GM19468 (cell line): Measurements from ENCODE around the gene THOC1.
"Not testable (repeated sequence)": the region's sequence is repeated elsewhere in the genome, so short reads cannot be mapped to it uniquely, and the experiment has no call there.

ENCODE experiments used
- ATAC-seq: cut with Tn5 transposase; IDR thresholded peaks from one replicate; pipeline ENCODE4 v1.9.1; 2021; ENCODE audit warnings: mild to moderate bottlenecking, moderate library complexity, moderate number of reproducible peaks; ENCODE audit not compliant: unreplicated experiment; ENCODE audit errors: extremely low read depth

THOC1 gene

DNA sequence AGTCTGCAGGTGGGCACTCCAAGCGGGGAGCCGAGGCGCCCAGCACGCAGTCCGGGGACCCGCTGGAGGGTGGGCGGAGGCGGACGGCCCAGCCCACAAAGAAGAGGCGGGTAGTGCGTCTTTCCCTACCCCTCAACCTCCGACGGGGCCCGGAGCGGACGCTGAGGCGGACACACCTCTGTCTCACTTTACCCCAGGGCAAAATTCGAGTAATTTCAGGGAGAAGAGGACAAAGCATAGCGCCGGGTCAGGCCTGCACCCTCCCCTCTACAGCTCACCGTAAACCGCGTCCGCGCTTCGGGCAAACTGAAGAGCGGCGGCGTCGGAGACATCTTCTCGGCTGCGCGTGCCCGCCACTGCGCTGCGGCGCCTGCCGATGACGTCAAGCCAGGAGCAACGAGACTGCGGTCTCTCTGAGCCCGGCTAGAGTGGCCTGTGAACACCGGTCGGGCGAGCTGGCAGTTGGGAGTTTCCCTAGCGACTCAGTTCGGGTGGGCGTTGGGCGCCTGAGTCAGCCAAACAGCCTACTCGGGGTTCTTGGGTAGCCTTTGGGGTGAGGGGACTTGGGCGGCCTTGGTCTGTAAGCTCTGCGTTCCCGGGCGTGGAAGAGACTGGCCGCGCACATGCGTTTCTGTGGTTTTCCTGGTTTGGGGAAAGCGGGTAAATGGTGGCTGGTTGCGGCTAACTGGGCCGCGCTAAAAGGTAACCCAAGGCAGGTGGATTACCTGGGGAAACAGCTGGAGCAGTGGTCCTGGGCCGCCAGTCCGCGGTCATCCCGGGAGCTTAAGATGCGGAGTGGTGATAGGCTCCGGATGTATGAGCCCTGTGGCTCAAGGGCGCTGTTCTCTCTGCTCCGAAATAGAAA is at the start of gene THOC1:
Gene THOC1 (minus strand): TSS at position 360 of the 865 bp plus-strand sequence. CDS start 28 bp downstream, at position 332.
- ATAC-seq, result peak; percentile 98

DNA sequence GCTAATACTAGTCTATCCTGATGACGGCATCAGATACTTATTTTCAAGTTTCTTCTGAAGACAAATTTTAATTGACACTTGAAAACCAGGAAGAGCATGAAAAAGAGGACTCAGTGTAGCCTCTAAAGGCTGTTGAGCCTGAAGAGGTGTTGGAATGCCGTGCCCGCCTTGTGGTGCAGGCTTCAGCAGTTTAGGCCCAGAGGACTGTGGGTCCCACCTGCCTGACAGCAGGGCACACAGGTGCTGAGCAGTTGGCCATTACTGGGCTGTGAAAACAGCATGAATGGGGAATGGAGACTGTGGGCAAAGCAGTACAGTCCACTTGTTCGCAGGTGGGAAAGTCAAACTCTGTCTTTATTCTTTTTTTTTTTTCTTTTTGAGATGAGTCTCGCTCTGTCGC is 49.8 kb upstream of the THOC1 start:
- ATAC-seq, result no peak

DNA sequence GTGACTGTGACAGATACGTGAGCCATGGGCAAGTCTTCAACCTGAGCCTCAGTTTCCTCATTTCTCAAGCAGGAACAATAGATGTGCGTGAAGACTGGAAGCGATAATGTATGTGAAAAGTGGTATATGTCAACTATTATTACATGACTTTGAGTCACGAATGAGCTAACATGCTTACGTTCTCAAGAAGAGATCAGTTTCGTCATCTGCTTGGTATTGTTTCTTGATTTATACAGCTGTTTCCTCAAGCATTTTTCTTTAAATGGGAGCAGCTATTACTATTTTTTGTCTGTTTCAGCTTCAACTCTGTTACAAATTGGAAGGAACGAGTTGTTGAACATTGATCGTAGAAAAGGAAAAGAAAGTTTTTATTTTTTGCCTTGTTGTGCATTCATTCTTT is 48.5 kb upstream of the THOC1 start:
- ATAC-seq, result no peak

DNA sequence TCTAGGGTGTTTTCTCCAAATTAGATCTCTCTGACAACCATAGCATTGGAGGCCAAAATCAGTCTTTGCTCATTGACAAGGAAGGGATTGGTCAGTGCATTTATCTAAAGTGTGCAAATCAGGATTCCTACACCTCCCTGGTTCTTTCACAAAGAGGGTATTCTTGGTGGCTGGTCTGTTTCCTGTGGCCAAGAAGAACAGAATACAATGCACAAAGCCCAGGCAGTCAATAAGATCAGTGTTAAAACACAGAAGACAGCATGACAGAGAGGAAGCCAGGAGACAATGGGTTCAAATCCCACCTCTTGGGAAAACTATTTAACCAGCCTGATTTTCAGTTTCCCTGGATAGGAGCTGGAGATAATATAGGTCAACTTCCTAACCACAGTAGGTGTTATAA is 46.1 kb upstream of the THOC1 start:
- ATAC-seq, result no peak

DNA sequence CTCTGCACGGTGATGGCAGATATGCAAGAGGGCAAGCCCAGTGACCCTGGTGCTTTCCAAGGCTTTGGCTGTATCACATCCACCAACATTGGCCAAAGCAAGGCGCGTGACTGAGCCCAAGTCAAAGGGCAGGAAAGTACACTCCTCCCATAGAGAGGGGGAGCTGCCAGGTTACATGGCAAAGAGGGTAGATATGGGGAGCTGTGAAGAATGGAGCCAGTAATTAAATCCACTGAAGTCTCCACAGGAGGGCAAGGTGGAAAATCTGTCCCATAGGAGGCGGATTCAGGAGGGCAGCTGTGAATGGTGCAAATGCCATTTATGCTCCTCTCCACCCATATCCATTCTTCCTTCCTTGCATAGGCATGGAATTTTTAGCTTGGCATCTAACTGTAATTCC is 44.6 kb upstream of the THOC1 start:
- ATAC-seq, result no peak

- no peak for ATAC-seq
These were observed 42.2 kb upstream of the THOC1 start for GRCh38 chr18:310042-310441.

DNA sequence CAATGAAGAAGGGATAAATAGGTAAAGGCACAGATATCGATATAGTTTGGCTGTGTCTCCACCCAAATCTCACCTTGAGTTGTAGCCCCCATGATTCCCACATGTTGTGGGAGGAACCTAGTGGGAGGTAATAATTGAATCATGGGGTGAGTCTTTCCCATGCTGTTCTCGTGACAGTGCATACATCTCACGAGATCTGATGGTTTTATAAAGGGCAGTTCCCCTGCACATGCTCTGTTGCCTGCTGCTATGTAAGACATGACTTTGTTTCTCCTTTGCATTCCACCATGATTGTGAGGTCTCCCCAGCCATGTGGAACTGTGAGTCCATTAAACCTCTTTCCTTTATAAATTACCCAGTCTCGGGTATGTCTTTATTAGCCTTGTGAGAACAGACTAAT is 40.2 kb upstream of the THOC1 start:
- ATAC-seq, result not testable (repeated sequence)

GRCh38 chr18:306608-307255 is 38.9 kb upstream of the THOC1 start:
- no peak for ATAC-seq

DNA sequence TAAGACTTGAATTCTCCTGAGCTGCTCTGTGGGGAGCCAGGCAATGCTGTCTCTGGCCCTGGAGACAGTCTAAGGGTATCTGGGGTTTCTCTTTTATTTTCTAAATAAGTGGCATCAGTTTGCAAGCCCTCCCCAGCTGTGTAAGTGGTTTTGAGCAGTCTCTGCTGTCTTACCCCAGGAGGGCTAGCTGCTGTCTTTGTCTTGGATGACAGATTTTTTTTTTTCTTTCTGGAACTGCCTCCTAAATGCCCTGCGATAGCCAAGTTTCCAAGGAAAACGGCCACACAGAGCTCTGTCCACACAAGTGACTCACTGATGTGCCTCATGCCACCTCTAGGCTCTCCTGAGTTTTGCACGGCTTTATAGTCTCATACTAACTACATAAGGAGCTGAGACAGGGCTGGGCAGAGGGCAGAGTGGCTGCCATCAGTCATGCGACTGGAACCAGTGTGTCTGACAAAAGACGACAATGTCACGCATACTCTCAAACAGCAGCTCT is 37.2 kb upstream of the THOC1 start:
- no peak for ATAC-seq

- ATAC-seq, result no peak
These were observed 35.8 kb upstream of the THOC1 start for GRCh38 chr18:303607-304006.

DNA sequence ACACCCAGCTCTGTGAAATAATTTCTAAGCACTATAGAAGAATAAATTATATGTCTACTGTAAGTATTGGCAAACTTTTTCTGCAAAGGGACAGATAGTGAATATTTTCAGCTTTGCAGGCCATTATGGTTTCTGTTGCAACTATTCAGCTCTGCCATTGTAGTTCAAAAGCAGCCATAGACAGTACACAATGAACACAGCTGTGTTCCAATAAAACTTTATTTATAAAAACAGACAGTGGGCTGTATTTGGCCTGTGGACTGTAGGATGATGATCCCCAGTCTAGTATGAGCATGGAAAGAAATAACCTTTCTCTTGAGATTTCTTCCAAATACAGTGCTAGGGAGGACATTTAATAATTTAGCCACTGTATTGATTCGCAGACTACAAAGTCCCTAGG is 35.2 kb upstream of the THOC1 start:
- no peak for ATAC-seq

DNA sequence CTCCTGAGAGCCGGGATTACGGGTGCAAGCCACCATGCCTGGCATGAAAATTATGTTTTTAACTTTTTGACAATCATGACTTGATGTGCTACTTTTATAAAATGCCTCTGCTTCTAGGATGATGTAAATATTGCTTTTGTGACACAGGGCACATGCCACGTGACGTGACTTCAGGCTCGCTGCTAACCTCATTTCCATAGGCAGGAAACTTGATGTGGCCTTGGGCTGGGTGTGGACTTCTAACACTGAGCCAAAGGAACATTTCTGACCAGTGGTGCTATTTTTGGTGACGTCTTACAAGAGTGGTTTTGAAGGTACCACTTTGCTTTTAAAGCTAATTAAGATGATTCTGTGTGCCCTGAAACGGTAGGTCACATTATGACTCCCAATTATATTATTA is 34.2 kb upstream of the THOC1 start:
- no peak for ATAC-seq

- ATAC-seq, result no peak
These were observed 30.1 kb upstream of the THOC1 start for GRCh38 chr18:297936-298335.

DNA sequence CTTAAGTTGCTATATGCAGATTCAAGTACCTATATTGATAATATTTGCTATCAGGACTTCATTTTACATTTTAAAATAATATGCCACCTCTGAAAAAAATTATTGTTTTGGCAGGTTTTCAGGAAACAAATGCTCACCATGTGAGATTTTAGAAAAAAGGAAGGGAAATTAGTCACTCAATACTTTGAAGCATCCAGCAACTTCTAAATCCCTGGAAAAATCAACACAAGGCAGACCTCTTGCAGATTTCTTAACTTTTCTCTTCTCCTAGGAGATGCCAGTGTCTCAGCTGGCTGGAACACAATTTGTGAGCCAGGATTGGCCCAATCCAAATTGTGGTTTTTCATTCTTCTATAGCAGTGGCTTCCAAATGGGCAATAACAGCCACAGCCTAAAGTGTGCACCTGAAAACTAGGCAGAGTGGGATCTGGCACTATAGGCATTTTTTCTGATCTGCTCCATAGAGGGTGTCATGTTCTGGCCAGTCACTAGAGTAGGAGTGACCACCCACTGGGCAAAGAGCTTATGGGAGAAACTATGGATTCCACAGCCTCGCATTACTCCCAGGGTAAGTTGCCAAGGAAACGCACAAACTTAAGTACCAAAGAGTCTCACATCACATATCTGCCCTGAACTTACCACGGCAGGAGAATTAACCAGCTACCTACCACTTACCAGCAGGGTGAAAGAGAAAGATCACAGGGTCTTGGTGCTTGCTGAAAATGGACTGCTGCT is 28.1 kb upstream of the THOC1 start:
- no peak for ATAC-seq

GRCh38 chr18:294566-294965 is 26.7 kb upstream of the THOC1 start:
- ATAC-seq, result no peak

GRCh38 chr18:293536-293935 is 25.7 kb upstream of the THOC1 start:
- no peak for ATAC-seq

DNA sequence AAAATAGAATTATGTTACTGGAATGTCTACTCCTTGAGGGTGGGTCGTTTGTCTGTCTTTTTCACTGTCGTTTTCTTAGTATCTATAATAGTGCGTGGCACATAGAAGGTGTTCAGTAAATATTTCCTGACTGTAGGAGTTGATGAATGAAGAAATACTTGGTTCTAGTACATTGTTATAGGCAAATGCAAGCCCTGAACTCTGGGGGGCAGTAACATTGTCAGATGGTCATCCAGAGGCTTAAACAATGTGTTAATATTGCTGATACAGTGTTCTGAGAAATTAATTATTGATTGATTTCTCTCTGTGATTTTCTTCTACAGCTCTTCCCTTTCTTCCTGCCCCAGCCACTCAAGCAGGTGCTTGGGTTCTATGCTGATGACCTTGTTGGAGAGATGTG is 24.4 kb upstream of the THOC1 start:
- no peak for ATAC-seq

DNA sequence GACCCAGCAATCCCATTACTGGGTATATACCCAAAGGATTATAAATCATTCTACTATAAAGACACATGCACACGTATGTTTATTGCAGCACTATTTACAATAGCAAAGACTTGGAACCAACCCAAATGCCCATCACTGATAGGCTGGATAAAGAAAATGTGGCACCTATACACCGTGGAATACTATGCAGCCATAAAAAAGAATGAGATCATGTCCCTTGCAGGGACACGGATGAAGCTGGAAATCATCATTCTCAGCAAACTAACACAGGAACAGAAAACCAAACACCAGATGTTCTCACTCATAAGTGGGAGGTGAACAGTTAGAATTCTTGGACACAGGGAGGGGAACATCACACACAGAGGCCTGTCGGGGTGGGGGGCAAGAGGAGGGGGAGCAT is 22.1 kb upstream of the THOC1 start:
- not testable (repeated sequence) for ATAC-seq

GRCh38 chr18:289026-289425 is 21.2 kb upstream of the THOC1 start:
- ATAC-seq, result no peak

DNA sequence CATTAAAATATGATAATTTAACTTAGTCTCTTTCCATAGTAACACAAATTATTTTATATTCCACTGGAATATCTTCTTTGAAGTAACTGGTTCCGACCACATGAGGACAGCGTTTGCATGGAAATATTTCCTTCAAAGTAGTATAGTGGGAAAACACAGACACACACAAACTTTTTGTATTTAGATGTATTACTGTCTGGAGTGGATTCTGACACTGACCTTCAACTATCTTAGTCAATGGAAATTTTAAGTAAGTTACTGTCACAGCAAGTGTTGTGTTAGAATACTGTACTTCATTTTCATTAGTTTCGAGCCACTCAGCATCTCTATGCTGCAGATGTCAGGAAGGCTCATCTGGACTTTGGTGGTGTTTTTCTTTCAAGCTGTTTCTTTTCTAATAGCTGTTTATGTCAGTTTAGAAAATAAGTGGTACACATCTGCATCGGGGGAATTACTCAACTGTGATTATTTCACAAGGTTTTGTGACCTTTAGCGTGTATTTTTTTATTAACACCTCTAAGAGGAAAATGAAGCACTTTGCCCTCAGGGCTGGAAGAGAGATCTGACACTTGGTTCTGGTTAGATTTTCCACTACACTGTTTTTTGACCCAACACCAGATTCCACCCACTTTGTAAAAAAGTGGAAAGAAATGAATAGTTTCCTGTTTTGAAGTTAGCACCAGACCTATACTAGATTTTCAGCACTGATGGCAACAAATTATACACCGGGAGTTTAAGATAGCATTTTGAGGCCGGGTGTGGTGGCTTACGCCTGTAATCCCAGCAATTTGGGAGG is 18.9 kb upstream of the THOC1 start:
- ATAC-seq, result no peak
